Measurements from ENCODE around the gene TLE1. TPM values are rescaled to one million over a fixed set of nuclear protein-coding genes. Genes with fewer than 3 reads are reported as not detected.

Gene TLE1
- total RNA-seq, 4 donors from 2014 or later, result 18.7 to 54.5 (median 40.2) TPM

DNA sequence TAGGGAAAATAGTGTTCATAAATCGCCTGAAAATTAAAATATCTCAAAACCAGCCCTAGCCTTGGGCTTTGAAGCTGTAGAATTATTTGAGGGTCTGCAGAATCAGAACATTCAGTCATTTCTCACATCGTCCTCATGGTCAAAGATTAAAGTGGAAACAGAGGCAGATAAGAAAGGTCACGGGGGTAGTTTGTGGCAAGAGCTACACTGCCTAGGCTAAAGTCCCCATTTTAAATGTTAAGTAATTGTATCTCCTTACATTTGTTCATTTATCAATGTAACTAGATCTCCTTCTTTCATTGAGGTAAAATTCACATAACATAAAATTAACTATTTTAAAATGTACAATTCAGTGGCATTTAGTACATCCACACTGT lies 139.2 kb downstream of the TLE1 start:
- no peak for DNase-seq
- no peak overlapping the region for H3K27ac ChIP-seq

GRCh38 chr9:81549500-81550206 lies 139.7 kb downstream of the TLE1 start:
- no peak for DNase-seq
- H3K9me3 ChIP-seq, result no peaks in the 10 kb centered on the region
- H3K4me3 ChIP-seq, result no peak overlapping the region
- H3K36me3 ChIP-seq, result no peaks in the 10 kb centered on the region
- H3K4me1 ChIP-seq, result peaks cover 0 to 8% (median 0%) of the 10 kb centered on the region in 4 donors
- no peak overlapping the region for H3K27ac ChIP-seq
- TF ChIP-seq POLR2A (IDR thresholded peaks at IDR 0.05), result no peak
- no peak for TF ChIP-seq CTCF (IDR thresholded peaks at IDR 0.05)
- no peaks in the 10 kb centered on the region for H3K27me3 ChIP-seq

More for the DNA sequence above, 139.2 kb downstream of the TLE1 start:
- H3K4me3 ChIP-seq, result no peak overlapping the region
- no peaks in the 10 kb centered on the region for H3K9me3 ChIP-seq
- no peak for TF ChIP-seq POLR2A (IDR thresholded peaks at IDR 0.05)
- TF ChIP-seq CTCF (IDR thresholded peaks at IDR 0.05), result no peak
- peaks cover 0 to 8% (median 0%) of the 10 kb centered on the region in 4 donors for H3K4me1 ChIP-seq
- H3K27me3 ChIP-seq, result no peaks in the 10 kb centered on the region
- H3K36me3 ChIP-seq, result no peaks in the 10 kb centered on the region

GRCh38 chr9:81548911-81549310 lies 140.4 kb downstream of the TLE1 start:
- TF ChIP-seq POLR2A (IDR thresholded peaks at IDR 0.05), result no peak
- TF ChIP-seq CTCF (IDR thresholded peaks at IDR 0.05), result no peak
- Histone ChIP-seq H3K27me3 (no peaks in the 10 kb centered on the region), H3K4me3 (no peak overlapping the region), H3K36me3 (no peaks in the 10 kb centered on the region), H3K27ac (no peak overlapping the region), H3K4me1 (peaks cover 0 to 8% (median 0%) of the 10 kb centered on the region in 4 donors), H3K9me3 (no peaks in the 10 kb centered on the region)
- DNase-seq, result no peak

- DNase-seq, result no peak
- H3K4me1 ChIP-seq, result no peaks in the 10 kb centered on the region
- H3K27ac ChIP-seq, result no peak overlapping the region
- H3K36me3 ChIP-seq, result no peaks in the 10 kb centered on the region
- H3K4me3 ChIP-seq, result no peak overlapping the region
- TF ChIP-seq CTCF (IDR thresholded peaks at IDR 0.05), result no peak
- no peaks in the 10 kb centered on the region for H3K27me3 ChIP-seq
- H3K9me3 ChIP-seq, result no peaks in the 10 kb centered on the region
Observed at GRCh38 chr9:81546489-81546888, 142.9 kb downstream of the TLE1 start.

GRCh38 chr9:81543695-81544094 lies 145.7 kb downstream of the TLE1 start:
- no peak for TF ChIP-seq CTCF (IDR thresholded peaks at IDR 0.05)
- TF ChIP-seq POLR2A (IDR thresholded peaks at IDR 0.05), result no peak
- no peak overlapping the region for H3K4me3 ChIP-seq
- no peaks in the 10 kb centered on the region for H3K27me3 ChIP-seq
- no peaks in the 10 kb centered on the region for H3K36me3 ChIP-seq
- no peak overlapping the region for H3K27ac ChIP-seq
- DNase-seq, result no peak
- no peaks in the 10 kb centered on the region for H3K9me3 ChIP-seq
- H3K4me1 ChIP-seq, result no peaks in the 10 kb centered on the region

Data from Peyer's patch (tissue), 4 donors.